Measurements from ENCODE around the gene NAT10.
"Not testable (repeated sequence)": the region's sequence is repeated elsewhere in the genome, so short reads cannot be mapped to it uniquely, and the experiment has no call there.

NAT10 gene

GRCh38 chr11:34105079-34105956 lies at the start of gene NAT10:
Gene NAT10 (plus strand): TSS chr11:34105629. CDS start chr11:34108226, 2,597 bp downstream.
- peak; percentile 98 for DNase-seq

- DNase-seq, result no peak
Measured at GRCh38 chr11:34056672-34057071, 48.8 kb upstream of the NAT10 start.

- DNase-seq, result no peak
Measured at GRCh38 chr11:34063061-34063795, 42.2 kb upstream of the NAT10 start.

- no peak for DNase-seq
Measured at GRCh38 chr11:34064291-34064690, 41.1 kb upstream of the NAT10 start.

GRCh38 chr11:34065505-34066203 lies 39.8 kb upstream of the NAT10 start:
- no peak for DNase-seq

GRCh38 chr11:34066766-34067165 lies 38.7 kb upstream of the NAT10 start:
- not testable (repeated sequence) for DNase-seq

GRCh38 chr11:34067383-34068065 lies 37.9 kb upstream of the NAT10 start:
- no peak for DNase-seq

GRCh38 chr11:34068111-34068510 lies 37.3 kb upstream of the NAT10 start:
- no peak for DNase-seq

- DNase-seq, result not testable (repeated sequence)
Measured at GRCh38 chr11:34071306-34071705, 34.1 kb upstream of the NAT10 start.

GRCh38 chr11:34072041-34072440 lies 33.4 kb upstream of the NAT10 start:
- no peak for DNase-seq

- DNase-seq, result no peak
Measured at GRCh38 chr11:34072832-34073231, 32.6 kb upstream of the NAT10 start.

GRCh38 chr11:34074391-34074790 lies 31.0 kb upstream of the NAT10 start:
- DNase-seq, result no peak

GRCh38 chr11:34075178-34075820 lies 30.1 kb upstream of the NAT10 start:
- DNase-seq, result no peak

- no peak for DNase-seq
Measured at GRCh38 chr11:34080609-34081008, 24.8 kb upstream of the NAT10 start.

- DNase-seq, result no peak
Measured at GRCh38 chr11:34084637-34085036, 20.8 kb upstream of the NAT10 start.

GRCh38 chr11:34086554-34087283 lies 18.7 kb upstream of the NAT10 start:
- DNase-seq, result no peak

GRCh38 chr11:34091825-34092224 lies 13.6 kb upstream of the NAT10 start:
- DNase-seq, result no peak

- not testable (repeated sequence) for DNase-seq
Measured at GRCh38 chr11:34094900-34095299, 10.5 kb upstream of the NAT10 start.

- DNase-seq, result no peak
Measured at GRCh38 chr11:34098813-34099212, 6.6 kb upstream of the NAT10 start.

GRCh38 chr11:34104680-34105078 lies 750 bp upstream of the NAT10 start:
- DNase-seq, result no peak

GRCh38 chr11:34105957-34106504 lies 602 bp downstream of the NAT10 start:
- no peak for DNase-seq

All from NCI-H345 (cell line).